ENCODE data around the gene QPCTL.

QPCTL gene

DNA sequence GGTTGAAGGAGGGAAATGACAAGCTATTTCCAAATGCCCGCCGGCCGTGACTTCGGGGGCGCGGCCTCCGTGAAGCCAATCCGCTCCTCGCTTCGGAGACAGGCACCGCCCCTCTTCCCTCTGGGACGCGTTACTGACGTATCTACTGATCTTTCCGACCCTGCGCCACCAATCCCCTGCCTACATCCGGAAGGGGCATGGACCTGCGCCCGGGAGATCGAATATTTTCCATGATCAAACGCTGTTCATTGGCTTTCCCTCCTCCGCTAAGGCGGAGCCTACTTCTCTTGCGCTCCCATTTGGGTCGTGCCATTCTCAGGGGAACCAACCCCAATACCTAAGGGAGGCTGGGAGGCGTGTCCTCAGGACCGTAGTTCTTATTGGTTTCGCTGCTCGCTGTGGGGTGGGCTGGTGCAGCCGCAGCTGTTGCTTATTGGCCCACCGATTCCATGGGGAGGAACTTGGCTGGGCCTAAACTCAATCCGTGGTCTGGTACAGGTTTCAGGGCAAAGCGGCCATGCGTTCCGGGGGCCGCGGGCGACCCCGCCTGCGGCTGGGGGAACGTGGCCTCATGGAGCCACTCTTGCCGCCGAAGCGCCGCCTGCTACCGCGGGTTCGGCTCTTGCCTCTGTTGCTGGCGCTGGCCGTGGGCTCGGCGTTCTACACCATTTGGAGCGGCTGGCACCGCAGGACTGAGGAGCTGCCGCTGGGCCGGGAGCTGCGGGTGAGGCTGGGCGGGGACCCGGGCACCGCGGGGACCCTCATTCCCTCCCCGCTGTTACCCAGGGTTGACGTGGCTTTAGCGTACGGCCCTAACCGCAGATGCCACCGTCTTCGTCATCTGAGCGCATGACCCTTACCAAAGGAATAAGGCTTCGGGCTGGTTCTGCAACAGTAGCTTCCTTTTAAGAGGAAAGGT is at the start of gene QPCTL:
Gene QPCTL (plus strand): TSS at position 480 of the 919 bp plus-strand sequence. CDS start 38 bp downstream, at position 518.
- H3K4me3 ChIP-seq (ENCODE audit: low read depth, low read length), result peak within 1 kb of the TSS; percentile 100
- TF ChIP-seq, protein P1, sequence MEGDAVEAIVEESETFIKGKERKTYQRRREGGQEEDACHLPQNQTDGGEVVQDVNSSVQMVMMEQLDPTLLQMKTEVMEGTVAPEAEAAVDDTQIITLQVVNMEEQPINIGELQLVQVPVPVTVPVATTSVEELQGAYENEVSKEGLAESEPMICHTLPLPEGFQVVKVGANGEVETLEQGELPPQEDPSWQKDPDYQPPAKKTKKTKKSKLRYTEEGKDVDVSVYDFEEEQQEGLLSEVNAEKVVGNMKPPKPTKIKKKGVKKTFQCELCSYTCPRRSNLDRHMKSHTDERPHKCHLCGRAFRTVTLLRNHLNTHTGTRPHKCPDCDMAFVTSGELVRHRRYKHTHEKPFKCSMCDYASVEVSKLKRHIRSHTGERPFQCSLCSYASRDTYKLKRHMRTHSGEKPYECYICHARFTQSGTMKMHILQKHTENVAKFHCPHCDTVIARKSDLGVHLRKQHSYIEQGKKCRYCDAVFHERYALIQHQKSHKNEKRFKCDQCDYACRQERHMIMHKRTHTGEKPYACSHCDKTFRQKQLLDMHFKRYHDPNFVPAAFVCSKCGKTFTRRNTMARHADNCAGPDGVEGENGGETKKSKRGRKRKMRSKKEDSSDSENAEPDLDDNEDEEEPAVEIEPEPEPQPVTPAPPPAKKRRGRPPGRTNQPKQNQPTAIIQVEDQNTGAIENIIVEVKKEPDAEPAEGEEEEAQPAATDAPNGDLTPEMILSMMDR (IDR thresholded peaks at IDR 0.05; ENCODE audit: insufficient read depth, low read depth, low read length, missing control alignments), result no peak
- DNase-seq (ENCODE audit: low read depth), result peak; percentile 100

DNA sequence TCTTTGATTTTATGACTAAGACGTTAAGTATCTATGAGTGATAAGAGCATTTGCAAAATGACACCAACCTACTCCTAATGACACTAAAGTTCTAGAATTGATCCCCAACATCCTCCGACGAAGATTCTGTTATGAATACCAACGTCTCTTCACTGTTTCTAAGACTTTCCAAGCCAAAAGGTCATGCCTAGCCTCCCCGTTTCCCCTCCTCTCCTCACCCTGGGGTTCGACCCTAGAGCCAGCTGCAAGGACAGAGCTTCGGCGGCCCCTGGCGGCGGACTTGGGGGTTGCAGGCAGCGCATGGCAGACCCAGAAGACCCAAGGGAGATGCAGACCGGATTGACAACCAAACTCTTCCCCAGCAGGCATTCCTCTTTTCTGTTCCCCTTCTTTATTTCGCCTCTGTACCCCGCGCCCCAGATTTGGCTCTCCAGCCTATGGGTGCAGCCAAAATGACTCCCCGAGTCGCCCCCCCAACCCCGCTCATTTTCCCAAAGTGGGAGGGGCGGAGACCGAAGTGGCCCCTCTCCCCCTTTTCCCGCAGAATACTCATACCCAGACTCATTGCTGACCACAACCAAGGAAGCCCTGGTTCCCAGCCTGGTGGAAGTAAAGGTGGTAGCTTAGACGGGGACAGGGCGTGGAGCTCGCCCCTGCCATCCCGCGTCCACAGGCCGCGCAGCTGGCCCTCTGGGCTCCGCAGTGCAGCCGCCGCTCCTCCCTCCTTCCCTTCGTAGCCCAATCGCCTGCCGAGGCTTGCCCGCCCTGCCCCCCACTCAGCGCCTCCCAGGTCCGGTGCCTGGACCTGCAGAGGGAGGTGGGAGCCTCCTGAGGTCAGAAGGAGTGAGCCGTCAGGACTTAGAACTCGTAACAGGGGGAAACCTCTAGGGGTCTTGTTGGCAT is 49.2 kb upstream of the QPCTL start:
- DNase-seq (ENCODE audit: low read depth), result peak; percentile 96
- TF ChIP-seq, protein P1 (IDR thresholded peaks at IDR 0.05; ENCODE audit: insufficient read depth, low read depth, low read length, missing control alignments), result peak; percentile 99
- H3K4me3 ChIP-seq (ENCODE audit: low read depth, low read length), result peak overlapping the region; percentile 77

DNA sequence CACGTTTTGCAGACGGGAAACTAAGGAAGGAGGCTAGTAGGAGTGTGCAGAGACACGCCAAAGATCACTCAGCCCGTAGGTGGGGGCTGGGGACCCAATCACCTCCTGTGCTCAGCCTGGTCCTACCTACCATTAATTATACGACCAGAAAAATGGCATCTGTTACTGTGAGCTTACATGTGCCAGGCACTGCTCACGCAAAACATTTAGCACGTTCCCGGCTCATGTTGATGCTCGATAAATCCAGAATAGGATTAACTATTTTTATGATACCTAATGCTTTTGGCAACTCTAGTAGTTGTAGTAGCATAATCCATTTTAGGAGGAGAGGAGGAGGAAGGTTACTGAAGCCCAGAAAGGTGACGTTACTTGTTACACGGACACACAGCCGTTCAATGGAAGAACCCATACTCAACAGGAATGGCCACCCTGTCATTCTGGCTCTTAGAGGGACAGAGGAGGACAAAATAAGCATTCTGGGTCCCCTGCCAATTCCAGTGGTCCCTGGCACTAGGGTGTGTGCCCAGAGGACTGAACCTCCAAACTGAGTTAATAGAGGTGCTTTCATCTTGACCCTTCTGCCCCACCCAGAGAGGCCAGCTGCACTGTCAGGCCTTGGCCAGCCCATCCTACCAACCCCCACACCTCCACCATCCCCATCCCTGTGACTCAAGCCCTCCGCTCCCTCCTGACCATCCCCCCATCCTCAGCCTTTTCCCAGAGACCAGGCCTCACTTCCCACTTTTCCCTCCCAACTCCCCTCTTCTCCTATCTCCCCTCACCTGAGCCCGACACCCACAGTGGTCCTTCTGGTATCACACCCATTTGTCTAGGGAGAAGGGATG is 48.3 kb upstream of the QPCTL start:
- peak overlapping the region; percentile 77 for H3K4me3 ChIP-seq (ENCODE audit: low read depth, low read length)
- no peak for DNase-seq (ENCODE audit: low read depth)
- TF ChIP-seq, protein P1 (IDR thresholded peaks at IDR 0.05; ENCODE audit: insufficient read depth, low read depth, low read length, missing control alignments), result no peak

DNA sequence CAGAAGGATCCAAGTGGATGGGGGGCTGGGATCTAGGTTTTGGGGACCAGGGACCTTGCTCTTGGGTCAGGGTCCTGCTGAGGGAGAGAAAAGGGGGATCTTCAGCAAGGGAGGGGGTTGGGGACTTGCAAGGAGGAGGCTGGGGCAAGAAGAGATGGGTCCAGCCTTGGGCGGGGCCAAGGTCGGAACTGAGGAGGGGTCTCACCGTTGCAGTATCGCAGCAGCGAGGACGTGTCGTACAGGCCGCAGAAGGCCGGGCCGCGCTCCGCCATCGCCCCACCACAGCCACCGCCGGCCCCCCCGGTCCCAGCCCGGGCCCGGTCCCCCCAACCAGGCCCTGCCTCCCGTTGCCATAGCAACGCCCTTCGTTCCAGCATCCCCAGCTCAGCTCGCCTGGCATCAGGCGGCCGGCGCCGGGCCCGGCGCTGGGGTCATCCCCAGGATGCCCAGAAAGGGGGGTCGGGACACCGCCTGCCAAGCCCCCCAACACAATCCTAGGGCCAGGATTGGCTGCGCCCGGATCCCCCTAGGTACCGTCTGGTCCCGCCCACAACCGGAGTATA is 47.3 kb upstream of the QPCTL start:
- TF ChIP-seq, protein P1 (IDR thresholded peaks at IDR 0.05; ENCODE audit: insufficient read depth, low read depth, low read length, missing control alignments), result no peak
- DNase-seq (ENCODE audit: low read depth), result no peak
- H3K4me3 ChIP-seq (ENCODE audit: low read depth, low read length), result peak overlapping the region; percentile 73

DNA sequence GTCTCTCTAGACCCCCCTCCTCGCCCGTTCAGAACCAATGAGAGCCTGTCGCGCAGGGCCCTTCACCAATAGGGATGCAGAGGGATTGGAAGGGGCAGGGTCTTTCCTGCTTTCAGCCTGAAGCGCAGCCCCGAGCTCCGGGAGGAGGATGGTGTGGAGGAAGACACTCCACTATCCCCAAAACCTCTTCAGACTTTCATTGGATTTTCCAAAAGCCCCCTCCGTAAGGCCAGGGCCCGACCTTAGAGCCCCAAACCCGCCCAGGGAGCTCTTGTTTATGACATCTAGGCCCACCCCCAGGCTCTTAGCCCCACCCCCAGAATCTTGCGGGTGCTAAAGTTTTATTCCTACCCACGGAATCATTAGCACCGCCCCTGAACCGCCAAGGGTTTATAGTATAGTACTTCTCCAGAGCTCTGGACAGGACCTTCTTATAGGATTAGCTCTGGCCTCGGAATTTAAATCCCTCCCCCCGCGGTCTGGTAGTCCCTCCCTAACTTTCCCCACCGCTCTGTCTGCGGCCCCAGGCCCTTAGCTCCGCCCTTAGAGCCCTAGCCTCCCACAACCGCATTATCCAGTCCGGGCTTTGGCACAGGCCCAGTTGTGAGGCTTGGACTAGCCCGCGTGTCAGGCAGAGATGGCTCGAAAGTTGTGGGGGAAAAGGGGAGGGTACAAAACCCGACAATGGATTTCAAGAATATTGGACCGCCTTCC is 46.7 kb upstream of the QPCTL start:
- peak overlapping the region; percentile 73 for H3K4me3 ChIP-seq (ENCODE audit: low read depth, low read length)
- DNase-seq (ENCODE audit: low read depth), result peak; percentile 93
- TF ChIP-seq, protein P1 (IDR thresholded peaks at IDR 0.05; ENCODE audit: insufficient read depth, low read depth, low read length, missing control alignments), result no peak
